GM12874 (cell line): Measurements from ENCODE around the gene TRAF5.

ENCODE experiments used
- TF ChIP-seq, protein P1 (sequence below): IDR thresholded peaks from 2 replicates; pipeline ENCODE4 v1.5.1; 2011; ENCODE audit warnings: low read depth, mild to moderate bottlenecking, control low read depth, low read length, moderate library complexity; ENCODE audit not compliant: insufficient read depth

Gene TRAF5

DNA sequence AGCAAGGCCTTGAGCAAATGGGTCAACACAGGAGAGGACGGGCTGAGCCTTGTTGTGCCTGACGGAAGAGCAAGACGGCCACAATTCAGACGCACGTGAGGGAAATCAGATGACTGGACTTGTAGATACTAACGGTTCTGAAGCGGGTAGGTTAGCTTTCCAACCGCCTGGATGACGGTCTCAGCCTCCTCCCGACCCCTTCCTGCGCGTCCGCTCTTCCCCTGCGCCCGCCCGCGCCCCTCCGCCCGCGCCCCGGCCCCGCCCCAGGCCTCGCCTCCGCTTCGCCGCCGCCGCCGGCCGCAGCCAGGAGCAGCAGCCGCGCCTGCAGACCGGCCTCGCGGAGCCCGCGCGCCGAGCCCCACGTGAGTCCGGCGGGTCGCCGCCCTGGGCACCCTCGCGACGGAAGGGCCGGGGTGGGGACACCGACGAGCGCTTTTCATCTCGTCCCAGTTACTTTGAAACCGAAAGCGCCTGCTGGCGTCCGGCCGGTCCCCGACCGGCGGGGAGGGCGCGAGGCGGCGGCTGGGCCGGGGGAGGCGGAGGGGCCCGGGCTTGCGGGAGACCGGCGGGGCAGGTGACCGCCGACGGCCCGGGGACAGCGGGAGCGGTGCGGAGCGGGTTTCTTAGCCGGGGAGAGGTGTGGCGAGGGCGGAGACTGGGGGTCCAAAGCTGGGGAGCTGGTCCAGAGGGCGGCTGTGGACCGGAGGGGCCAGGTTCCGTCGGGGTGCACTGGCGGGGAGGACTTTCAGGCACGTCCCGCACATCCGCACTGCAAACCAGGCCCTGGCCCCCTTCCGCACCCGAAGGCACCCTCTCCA, at the start of gene TRAF5:
TSS of gene TRAF5 (plus strand) at position 306 of the 818 bp plus-strand sequence. CDS start 26,407 bp downstream, outside the sequence.
- TF ChIP-seq, protein P1, sequence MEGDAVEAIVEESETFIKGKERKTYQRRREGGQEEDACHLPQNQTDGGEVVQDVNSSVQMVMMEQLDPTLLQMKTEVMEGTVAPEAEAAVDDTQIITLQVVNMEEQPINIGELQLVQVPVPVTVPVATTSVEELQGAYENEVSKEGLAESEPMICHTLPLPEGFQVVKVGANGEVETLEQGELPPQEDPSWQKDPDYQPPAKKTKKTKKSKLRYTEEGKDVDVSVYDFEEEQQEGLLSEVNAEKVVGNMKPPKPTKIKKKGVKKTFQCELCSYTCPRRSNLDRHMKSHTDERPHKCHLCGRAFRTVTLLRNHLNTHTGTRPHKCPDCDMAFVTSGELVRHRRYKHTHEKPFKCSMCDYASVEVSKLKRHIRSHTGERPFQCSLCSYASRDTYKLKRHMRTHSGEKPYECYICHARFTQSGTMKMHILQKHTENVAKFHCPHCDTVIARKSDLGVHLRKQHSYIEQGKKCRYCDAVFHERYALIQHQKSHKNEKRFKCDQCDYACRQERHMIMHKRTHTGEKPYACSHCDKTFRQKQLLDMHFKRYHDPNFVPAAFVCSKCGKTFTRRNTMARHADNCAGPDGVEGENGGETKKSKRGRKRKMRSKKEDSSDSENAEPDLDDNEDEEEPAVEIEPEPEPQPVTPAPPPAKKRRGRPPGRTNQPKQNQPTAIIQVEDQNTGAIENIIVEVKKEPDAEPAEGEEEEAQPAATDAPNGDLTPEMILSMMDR = no peak

DNA sequence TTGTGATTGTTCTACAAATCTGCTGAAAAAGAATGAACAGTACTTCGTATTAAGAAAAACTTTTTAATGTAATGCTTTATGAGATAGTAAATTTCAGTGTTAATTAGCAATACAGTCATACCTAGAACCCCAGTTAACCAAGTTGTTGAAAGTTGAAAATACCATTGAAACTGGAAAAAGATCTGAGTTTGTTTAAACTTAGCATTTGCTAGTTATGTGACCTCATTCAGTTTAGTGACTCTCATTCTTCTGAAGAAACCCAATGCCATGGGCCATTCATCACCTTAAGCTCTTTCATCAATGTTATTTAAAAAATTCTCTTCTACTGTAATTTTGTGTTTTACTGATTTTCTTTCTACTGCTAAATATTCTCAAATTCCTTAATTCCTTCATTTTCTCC, 47.3 kb upstream of the TRAF5 start:
- TF ChIP-seq, protein P1 = no peak

DNA sequence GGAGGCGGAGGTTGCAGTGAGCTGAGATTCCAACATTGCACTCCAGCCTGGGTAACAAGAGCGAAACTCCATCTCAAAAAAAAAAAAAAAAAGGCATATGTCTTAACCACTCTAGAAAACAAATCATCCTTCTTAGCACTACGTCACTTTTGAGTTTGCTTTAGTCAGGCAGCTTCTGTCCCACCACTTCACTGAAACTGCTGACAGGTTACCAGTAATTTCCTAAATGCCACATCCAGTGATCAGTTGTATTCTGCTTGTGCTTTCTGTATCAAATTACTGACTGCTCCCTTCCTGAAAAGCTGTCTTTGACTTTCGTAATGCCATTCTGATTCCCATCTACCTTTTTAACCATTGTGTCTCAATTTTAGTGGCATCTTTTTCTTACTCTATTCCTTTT, 45.7 kb upstream of the TRAF5 start:
- TF ChIP-seq, protein P1 = no peak

- TF ChIP-seq, protein P1 = no peak
Measured at GRCh38 chr1:211281320-211282022, 45.2 kb upstream of the TRAF5 start.

GRCh38 chr1:211282023-211282373, 44.6 kb upstream of the TRAF5 start:
- TF ChIP-seq, protein P1 = no peak

DNA sequence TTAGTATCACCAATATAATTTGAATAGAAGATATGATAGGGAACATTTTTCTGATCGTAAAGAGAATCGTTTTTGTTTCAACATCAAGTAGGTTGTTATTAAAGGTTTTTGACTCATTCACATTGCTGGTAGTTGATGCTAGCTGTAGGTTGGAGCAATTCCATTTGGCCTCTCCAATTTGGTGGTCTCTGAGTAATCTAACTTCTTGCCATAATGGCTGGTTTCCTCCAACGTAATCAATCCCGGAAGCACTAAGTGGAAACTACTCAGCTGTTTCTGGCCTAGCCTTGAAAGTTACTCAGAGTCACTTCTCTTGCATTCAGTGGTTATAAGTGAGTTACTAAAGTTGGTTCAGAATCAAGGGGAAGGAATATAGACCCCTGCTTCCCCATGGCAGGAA, 41.4 kb upstream of the TRAF5 start:
- TF ChIP-seq, protein P1 = no peak

DNA sequence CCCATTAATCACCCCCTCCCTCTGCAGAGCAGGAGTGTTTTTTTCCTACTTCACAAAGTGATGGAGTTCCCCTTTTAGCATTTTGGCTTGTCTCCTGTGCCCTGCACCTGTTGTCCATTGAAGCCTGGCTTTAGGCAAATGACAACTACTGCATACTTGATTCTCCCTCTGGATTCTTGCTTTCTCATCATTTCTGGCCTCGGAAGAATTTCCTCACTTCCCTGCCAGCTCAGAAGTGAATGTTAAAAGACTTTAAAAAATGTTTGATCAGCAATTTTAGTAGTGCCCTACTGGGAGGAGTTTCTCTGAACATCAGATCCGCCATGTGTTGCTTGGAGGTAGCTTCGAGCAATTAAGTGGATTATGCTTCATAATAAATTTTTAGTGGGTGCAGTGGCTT, 39.4 kb upstream of the TRAF5 start:
- TF ChIP-seq, protein P1 = no peak
